RWPE2 (cell line): ENCODE measurements around the gene ADAM8.

Source experiments
- ATAC-seq: fragments of 200-7000 bp; cut with Tn5 transposase; 3 replicates; pipeline ENCODE4 v1.9.1; 2021; ENCODE audit warnings: low read depth
- DNase-seq: peaks from one replicate; pipeline ENCODE4 v3.0.0-alpha.2; 2020; ENCODE audit warnings: low spot score
- H3K27ac ChIP-seq: fragments of 450-650 bp; 2 replicates; pipeline ENCODE4 v1.5.1; 2017; ENCODE audit warnings: mild to moderate bottlenecking; ENCODE audit not compliant: poor library complexity, severe bottlenecking
- H3K27me3 ChIP-seq: fragments of 250-450 bp; sonication (Bioruptor Pico); 2 replicates; pipeline ENCODE4 v1.5.1; 2021; ENCODE audit warnings: mild to moderate bottlenecking, moderate library complexity; ENCODE audit not compliant: insufficient read depth, poor library complexity, severe bottlenecking
- H3K36me3 ChIP-seq: fragments of 250-450 bp; sonication (Bioruptor Pico); 2 replicates; pipeline ENCODE4 v1.5.1; 2020; ENCODE audit warnings: low read depth, mild to moderate bottlenecking, moderate library complexity
- H3K4me1 ChIP-seq: fragments of 250-450 bp; sonication (Bioruptor Pico); 2 replicates; pipeline ENCODE4 v1.5.1; 2021; ENCODE audit warnings: mild to moderate bottlenecking, moderate library complexity; ENCODE audit not compliant: insufficient read depth, poor library complexity, severe bottlenecking
- H3K4me3 ChIP-seq: fragments of 250-450 bp; sonication (Bioruptor Pico); 2 replicates; pipeline ENCODE4 v1.5.1; 2021; ENCODE audit warnings: mild to moderate bottlenecking, moderate library complexity; ENCODE audit not compliant: severe bottlenecking
- H3K9me3 ChIP-seq: fragments of 250-450 bp; sonication (Bioruptor Pico); 2 replicates; pipeline ENCODE4 v1.5.1; 2021; ENCODE audit warnings: mild to moderate bottlenecking, moderate library complexity; ENCODE audit not compliant: severe bottlenecking
- TF ChIP-seq, protein P1 (sequence below): fragments of 450-650 bp; IDR thresholded peaks from one replicate; pipeline ENCODE4 v1.5.1; 2017; ENCODE audit warnings: mild to moderate bottlenecking, moderate library complexity; ENCODE audit not compliant: poor library complexity, severe bottlenecking

ADAM8 gene

DNA sequence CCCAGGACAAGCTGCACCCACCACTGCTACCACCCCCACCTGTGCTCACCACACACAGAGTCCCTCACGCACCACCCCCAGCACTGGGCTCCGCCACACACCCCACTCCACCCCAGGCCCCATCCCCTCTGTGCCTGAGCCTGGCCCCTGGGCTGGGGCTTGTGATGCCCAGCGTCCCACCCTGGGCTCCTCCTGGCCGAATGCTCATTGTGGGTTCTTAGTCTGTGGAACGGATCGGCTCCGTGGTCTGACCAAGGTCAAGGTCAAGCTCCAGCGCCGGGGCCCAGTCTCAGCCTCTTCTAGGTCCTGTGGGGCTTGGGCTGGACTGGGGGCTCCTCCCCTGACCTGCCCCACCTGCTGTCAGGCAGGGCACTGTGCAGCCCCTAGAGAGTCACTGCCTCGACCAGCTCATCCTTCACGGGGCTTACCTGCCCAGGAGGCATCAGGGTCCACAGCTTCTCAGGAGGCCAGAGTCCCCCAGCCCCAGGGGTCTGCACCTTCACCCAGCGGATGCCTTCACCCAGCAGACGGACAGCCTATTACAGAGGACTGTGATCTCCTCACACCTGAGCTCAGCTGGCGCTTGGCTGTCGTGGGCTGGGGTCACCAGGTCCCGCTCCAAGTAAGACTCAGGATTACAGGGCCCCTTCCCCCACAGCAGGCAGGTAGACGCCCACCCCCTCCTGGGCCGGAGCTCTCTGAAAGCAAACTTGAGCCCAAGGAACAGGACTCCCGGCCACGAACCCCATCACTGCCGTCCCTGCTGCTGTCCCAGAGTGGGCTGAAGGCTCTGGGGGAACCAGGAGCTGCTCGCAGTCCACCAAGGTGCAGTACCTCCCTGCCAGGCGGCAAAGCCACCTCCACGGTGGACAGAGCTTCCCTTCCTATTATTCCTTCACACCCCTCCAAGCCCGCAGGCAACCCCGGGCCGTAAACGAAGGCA, 61.9 kb downstream of the ADAM8 start:
- no peak for DNase-seq

DNA sequence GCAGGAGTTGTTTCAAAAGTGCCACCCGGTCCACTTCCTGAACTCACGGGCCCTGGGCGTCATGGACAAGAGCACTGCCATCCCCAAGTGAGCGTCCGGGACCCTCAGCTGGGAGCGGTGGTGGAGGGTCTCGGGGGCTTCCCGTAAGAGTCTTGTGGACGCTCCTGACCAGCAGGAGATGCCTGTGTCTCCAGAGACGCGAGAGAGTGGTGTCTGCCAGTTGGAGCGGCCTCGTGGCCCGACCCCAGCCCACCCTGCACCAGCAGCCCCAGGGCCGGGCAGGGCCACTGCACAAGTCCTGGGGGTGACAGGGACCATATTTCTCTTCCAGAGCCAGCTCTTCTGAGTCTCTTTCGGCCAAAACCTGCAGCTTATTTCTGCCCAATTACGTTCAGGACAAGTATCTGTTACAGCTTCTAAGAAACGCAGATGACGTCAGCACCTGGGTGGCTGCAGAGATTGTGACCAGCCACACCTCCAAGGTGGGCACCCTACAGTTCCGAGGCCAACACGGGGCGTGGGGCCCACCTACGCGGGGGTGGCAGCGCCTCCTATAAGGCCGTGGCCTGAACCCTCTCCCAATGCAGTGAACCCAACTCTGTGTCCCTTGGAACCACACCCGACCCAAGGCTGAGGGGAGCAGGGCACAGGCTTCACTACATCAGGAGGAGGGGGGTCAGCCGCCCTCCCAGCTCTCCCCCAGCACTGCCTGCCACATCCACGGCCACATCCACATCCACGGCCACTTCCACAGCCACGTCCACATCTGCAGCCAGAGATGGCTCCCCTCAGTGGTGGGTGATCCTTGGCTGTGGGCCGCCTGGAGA, 62.8 kb downstream of the ADAM8 start:
- TF ChIP-seq, protein P1, sequence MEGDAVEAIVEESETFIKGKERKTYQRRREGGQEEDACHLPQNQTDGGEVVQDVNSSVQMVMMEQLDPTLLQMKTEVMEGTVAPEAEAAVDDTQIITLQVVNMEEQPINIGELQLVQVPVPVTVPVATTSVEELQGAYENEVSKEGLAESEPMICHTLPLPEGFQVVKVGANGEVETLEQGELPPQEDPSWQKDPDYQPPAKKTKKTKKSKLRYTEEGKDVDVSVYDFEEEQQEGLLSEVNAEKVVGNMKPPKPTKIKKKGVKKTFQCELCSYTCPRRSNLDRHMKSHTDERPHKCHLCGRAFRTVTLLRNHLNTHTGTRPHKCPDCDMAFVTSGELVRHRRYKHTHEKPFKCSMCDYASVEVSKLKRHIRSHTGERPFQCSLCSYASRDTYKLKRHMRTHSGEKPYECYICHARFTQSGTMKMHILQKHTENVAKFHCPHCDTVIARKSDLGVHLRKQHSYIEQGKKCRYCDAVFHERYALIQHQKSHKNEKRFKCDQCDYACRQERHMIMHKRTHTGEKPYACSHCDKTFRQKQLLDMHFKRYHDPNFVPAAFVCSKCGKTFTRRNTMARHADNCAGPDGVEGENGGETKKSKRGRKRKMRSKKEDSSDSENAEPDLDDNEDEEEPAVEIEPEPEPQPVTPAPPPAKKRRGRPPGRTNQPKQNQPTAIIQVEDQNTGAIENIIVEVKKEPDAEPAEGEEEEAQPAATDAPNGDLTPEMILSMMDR = no peak
- DNase-seq (no peak), ATAC-seq (no peak)
- Histone ChIP-seq H3K36me3 (no peaks in the 10 kb centered on the region), H3K4me1 (no peaks in the 10 kb centered on the region), H3K4me3 (no peak overlapping the region), H3K27ac (no peak overlapping the region), H3K27me3 (peaks cover 2% of the 10 kb centered on the region), H3K9me3 (no peaks in the 10 kb centered on the region)

More for the DNA sequence above, 61.9 kb downstream of the ADAM8 start:
- no peaks in the 10 kb centered on the region for H3K9me3 ChIP-seq
- TF ChIP-seq, protein P1 = no peak
- peaks cover 11% of the 10 kb centered on the region for H3K27me3 ChIP-seq
- H3K4me1 ChIP-seq = no peaks in the 10 kb centered on the region
- H3K27ac ChIP-seq = no peak overlapping the region
- ATAC-seq = no peak
- no peak overlapping the region for H3K4me3 ChIP-seq
- H3K36me3 ChIP-seq = no peaks in the 10 kb centered on the region

DNA sequence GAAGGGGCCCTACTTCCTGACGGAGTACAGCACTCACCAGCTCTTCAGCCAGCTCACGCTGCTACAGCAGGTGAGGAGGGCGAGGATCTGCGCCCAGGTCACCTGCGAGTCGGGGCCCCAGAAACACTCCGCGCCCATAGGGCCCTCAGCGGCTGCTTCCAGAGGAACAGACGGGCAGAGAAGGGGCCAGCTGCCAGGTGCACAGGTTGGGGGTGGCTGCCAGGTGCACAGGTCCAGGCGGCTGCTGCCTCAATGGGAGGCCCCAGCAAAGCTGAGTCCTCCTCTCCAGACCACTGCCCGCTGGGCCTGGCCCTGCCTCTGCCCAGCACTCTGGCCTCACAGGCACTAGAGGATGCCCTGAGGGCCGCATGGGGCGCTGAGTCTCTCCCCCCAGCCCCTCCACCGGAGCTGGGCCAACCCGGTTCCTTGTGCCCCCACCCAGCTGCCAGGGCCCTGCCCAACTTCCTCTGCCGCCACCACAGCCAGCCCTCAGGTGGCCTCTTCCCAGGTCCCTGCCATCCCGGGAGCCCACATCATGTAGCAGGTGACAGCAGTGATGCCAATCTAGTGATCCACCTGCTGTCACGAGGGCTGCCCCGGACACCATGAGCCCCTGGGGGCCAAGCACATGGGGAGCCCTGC, 63.7 kb downstream of the ADAM8 start:
- no peaks in the 10 kb centered on the region for H3K9me3 ChIP-seq
- no peak overlapping the region for H3K4me3 ChIP-seq
- H3K27ac ChIP-seq = no peak overlapping the region
- no peaks in the 10 kb centered on the region for H3K4me1 ChIP-seq
- ATAC-seq (no peak), DNase-seq (no peak)
- no peaks in the 10 kb centered on the region for H3K36me3 ChIP-seq
- no peaks in the 10 kb centered on the region for H3K27me3 ChIP-seq
- TF ChIP-seq, protein P1 = no peak
